Activated T-cell treated with anti-CD3 and anti-CD28 coated beads, Interleukin-2, amount 50 U/mL, for 1 hour (primary cell): Measurements from ENCODE around the gene SPACA7.

Experiments used
- DNase-seq: peaks from one replicate; pipeline ENCODE4 v3.0.0-alpha.2; 2020

The SPACA7 gene

GRCh38 chr13:112376050-112376681 lies at the start of gene SPACA7:
TSS of gene SPACA7 (plus strand) at chr13:112376355. CDS start at chr13:112376386, 31 bp downstream.
- no peak for DNase-seq

GRCh38 chr13:112326821-112327370 lies 49.3 kb upstream of the SPACA7 start:
- no peak for DNase-seq

GRCh38 chr13:112328936-112329335 lies 47.2 kb upstream of the SPACA7 start:
- no peak for DNase-seq

GRCh38 chr13:112329376-112329775 lies 46.8 kb upstream of the SPACA7 start:
- DNase-seq: no peak

GRCh38 chr13:112330066-112330465 lies 46.1 kb upstream of the SPACA7 start:
- no peak for DNase-seq

- DNase-seq: no peak
These were observed 45.4 kb upstream of the SPACA7 start for GRCh38 chr13:112330479-112331381.

GRCh38 chr13:112331675-112332074 lies 44.5 kb upstream of the SPACA7 start:
- DNase-seq: no peak

- no peak for DNase-seq
These were observed 43.4 kb upstream of the SPACA7 start for GRCh38 chr13:112332727-112333126.

GRCh38 chr13:112333756-112334543 lies 42.2 kb upstream of the SPACA7 start:
- no peak for DNase-seq

- DNase-seq: no peak
These were observed 41.0 kb upstream of the SPACA7 start for GRCh38 chr13:112335135-112335534.

GRCh38 chr13:112341446-112341845 lies 34.7 kb upstream of the SPACA7 start:
- no peak for DNase-seq

GRCh38 chr13:112341976-112342735 lies 34.0 kb upstream of the SPACA7 start:
- DNase-seq: no peak

- no peak for DNase-seq
These were observed 33.3 kb upstream of the SPACA7 start for GRCh38 chr13:112342841-112343361.

- no peak for DNase-seq
These were observed 32.6 kb upstream of the SPACA7 start for GRCh38 chr13:112343591-112343990.

- no peak for DNase-seq
These were observed 30.4 kb upstream of the SPACA7 start for GRCh38 chr13:112345826-112346172.

- DNase-seq: no peak
These were observed 29.8 kb upstream of the SPACA7 start for GRCh38 chr13:112346173-112346898.

- DNase-seq: no peak
These were observed 29.3 kb upstream of the SPACA7 start for GRCh38 chr13:112346899-112347229.

GRCh38 chr13:112347986-112348385 lies 28.2 kb upstream of the SPACA7 start:
- DNase-seq: no peak

- no peak for DNase-seq
These were observed 27.4 kb upstream of the SPACA7 start for GRCh38 chr13:112348642-112349345.

GRCh38 chr13:112349681-112350080 lies 26.5 kb upstream of the SPACA7 start:
- DNase-seq: no peak

GRCh38 chr13:112350300-112350699 lies 25.9 kb upstream of the SPACA7 start:
- DNase-seq: no peak
